GM19452 (cell line): ENCODE measurements around the gene TAPBPL.
"Not testable (repeated sequence)": the region's sequence is repeated elsewhere in the genome, so short reads cannot be mapped to it uniquely, and the experiment has no call there.

ENCODE experiments used
- ATAC-seq: cut with Tn5 transposase; IDR thresholded peaks from one replicate; pipeline ENCODE4 v1.9.1; 2021; ENCODE audit not compliant: unreplicated experiment

TAPBPL gene

DNA sequence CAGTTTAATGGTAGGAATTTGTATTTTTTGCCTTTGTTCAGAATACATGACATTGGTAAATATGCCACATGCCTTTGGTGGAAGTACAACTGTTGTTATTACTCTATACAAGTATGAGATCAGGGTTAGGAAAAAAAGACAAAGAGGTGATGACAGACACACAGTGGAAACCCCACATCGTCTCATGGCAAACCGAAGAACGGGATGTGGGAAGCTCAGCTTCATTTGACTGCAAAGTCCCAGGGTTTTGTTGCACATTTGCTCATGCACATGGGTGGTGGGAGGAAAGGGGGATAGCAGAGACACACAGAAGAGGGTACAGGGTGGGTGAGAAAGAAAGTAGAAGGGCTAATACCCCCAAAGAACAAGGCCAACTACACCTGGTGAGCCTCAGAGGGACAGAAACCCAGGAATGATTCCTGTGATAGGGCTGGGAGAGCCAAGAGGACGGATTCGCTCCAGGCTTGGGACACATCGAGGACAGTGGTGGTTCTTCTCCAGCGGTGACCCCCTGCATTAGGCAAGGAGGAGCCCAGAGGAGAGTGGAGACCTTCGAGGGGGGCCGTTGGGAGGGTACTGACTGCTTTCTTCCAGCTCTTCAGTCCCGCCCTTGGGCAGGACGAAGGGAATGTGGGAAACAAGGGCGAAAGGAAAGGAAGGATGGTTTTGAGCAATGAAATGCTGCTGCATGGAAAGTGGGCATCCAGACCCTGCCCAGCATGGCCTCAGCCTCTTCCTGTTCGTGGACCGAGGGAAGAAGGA lies 10.6 kb downstream of the TAPBPL start:
- ATAC-seq = no peak

DNA sequence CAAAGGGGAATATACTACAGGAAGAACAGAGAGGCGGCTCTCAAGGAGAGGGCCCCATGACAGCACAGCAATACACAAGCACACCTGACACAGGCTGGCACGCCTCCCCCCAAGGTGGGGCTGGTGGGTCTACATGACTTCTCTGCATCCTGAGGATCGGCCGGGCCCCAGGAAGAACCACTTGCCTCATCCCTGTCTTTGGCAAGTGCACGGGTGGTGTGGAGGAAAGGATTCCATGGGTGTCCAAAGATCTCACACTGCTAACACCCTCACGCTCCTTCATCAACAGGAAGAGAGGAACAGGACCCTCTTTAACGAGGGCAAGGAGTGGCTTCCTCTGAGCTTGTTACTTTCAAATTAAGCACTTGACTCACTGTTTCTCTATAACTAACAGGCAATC lies 11.4 kb downstream of the TAPBPL start:
- ATAC-seq = no peak

GRCh38 chr12:6463858-6464257 lies 12.0 kb downstream of the TAPBPL start:
- ATAC-seq = no peak

GRCh38 chr12:6464531-6464930 lies 12.7 kb downstream of the TAPBPL start:
- ATAC-seq = no peak

DNA sequence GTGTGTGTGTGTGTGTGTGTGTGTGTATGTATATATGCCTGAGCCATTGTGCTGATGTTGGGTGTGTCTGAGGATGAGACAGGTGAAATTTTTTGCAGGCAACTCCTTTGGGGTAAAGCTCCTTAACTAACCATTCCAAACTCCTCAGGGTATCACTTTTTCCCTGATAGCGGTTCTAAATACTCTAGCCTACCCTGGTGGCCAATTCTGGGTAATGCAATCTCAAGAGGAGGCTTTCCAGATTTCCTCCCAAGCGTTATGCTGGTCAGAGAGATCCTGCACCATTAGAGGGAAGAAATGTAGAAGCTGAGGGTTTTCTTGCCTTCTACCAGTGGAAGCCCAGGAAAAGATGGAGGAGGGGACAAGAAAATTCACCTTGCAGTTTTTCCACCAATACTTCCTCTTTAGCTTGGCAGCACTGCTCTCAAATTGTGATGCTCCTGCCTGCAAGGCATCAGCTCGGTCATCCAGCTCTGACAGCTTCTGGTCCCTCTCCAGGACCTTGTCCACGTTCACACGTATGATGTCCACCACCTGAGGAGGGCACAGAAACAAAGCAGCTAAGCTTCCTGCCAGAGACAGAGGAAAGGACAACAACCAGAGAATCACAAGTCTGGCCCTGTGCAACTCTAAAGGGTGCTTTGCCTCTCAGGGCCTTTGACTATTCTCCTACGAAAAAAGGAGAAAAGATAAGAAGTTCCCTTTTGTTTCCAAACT lies 13.8 kb downstream of the TAPBPL start:
- ATAC-seq = no peak

DNA sequence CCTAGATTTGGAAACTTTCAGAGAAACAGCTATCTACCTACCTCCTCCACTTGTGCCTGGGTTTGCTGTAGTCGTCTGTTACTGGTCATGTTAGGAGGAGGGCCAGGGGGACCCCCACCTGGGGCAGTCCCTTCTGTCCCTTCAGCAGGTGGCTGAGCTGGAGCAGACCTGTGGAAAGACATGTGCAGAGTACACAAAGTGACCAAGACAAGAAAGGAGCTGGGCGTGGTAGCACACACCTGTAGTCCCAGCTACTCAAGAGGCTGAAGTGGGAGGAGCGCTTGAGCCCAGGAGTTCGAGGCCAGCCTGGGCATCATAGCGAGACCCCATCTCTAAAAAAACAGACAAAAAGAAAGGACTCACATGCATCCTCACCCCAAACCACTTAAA lies 14.3 kb downstream of the TAPBPL start:
- no peak for ATAC-seq

DNA sequence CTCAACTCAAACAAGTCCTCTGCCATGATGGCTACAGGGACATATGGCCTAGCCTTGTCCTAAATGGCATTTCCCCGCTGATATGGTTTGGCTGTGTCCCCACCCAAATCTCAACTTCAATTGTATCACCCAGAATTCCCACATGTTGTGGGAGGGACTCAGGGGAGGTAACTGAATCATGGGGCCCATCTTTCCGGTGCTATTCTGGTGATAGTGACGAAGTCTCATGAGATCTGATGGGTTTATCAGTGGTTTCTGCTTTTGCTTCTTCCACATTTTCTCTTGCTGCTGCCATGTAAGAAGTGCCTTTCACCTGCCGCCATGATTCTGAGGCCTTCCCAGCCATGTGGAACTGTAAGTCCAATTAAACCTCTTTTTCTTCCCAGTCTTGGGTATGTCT lies 14.9 kb downstream of the TAPBPL start:
- not testable (repeated sequence) for ATAC-seq

GRCh38 chr12:6467571-6468282 lies 15.9 kb downstream of the TAPBPL start:
- ATAC-seq = not testable (repeated sequence)

DNA sequence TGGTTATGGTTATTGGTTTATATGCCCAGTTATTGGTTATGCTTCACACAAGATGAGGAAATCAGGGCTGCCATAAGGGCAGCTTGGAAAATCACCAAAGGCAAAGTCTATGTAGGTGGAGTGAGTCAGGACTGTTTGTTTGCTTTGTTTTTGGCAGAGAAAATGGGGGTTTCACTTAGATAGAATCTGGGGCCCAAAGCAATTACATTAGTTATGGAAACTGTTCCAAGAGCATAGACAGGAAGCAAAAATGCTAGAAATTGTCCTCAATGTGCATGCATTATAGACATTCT lies 16.4 kb downstream of the TAPBPL start:
- ATAC-seq = no peak

GRCh38 chr12:6469092-6469491 lies 17.2 kb downstream of the TAPBPL start:
- no peak for ATAC-seq

GRCh38 chr12:6469609-6470374 lies 17.9 kb downstream of the TAPBPL start:
- ATAC-seq = no peak

- ATAC-seq = peak; percentile 80
Measured at GRCh38 chr12:6470375-6471163, 18.7 kb downstream of the TAPBPL start, which contains the start of gene VAMP1. VAMP1 (minus strand) TSS chr12:6470677; CDS start chr12:6470531, 146 bp downstream.

DNA sequence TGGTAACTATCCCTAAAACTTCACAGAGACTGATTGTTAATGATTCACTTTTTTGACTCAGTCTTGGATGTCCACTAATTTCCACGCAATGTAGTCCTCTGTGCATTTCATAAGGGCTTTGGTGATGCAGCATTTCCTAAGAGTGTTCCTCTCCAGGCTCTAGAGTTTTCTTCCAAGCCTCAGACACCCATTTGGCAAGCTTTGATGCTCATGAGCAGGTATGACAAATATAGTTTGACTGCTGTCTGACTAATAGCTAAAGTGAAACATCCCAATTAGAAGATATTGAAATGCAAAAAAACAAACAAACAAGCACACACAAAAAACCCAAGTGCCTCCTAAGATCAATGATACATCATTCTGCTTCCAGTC lies 20.1 kb downstream of the TAPBPL start:
- ATAC-seq = no peak

DNA sequence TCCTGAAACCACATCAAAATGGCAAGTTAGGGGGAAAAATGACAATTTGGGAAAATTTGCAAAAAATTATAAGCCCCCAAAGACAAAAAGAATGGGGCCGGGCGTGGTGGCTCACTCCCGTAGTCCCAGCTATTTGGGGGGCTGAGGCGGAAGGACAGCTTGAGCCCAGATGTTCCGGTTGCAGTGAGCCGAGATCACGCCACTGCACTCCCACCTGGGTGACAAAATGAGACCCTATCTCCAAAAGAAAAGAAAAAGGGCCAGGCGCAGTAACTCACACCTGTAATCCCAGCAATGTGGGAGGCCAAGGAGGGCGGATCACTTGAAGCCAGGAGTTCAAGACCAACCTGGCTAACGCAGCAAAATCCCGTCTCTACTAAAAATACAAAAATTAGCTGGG lies 20.6 kb downstream of the TAPBPL start:
- ATAC-seq = no peak

DNA sequence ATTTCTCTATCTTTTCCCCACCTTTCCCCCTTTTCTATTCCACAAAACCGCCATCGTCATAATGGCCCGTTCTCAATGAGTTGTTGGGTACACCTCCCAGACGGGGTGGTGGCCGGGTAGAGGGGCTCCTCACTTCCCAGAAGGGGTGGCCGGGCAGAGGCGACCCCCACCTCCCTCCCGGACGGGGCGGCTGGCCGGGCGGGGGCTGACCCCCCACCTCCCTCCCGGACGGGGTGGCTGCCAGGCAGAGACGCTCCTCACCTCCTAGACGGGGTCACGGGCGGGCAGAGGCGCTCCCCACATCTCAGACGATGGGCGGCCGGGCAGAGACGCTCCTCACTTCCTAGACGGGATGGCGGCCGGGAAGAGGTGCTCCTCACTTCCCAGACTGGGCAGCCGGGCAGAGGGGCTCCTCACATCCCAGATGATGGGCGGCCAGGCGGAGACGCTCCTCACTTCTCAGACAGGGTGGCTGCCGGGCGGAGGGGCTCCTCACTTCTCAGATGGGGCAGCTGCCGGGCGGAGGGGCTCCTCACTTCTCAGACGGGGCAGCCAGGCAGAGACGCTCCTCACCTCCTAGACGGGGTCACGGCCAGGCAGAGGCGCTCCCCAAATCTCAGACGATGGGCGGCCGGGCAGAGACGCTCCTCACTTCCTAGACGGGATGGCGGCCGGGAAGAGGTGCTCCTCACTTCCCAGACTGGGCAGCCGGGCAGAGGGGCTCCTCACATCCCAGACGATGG lies 23.6 kb downstream of the TAPBPL start:
- not testable (repeated sequence) for ATAC-seq

DNA sequence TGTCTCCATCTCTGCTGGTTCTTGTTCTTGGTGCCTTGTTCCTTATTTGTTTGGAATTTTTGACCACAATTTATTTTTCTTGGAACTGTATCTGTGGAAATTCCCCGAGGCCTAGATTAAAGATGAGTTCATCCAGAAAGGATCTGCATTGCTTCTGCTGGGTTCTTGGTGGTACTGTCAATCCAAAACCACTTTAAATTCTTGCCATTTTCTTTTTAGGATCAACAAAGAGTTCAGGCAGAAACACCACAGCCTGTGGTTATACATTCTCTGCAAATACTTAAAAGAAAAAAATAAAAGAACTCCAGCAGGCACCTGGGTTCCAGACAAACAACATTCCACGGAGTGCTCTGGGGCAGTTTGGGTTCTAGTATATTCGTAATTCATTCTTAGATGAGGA lies 24.6 kb downstream of the TAPBPL start:
- ATAC-seq = no peak

- ATAC-seq = not testable (repeated sequence)
Measured at GRCh38 chr12:6477601-6478377, 25.9 kb downstream of the TAPBPL start.

- ATAC-seq = no peak
Measured at GRCh38 chr12:6478416-6478815, 26.6 kb downstream of the TAPBPL start.

DNA sequence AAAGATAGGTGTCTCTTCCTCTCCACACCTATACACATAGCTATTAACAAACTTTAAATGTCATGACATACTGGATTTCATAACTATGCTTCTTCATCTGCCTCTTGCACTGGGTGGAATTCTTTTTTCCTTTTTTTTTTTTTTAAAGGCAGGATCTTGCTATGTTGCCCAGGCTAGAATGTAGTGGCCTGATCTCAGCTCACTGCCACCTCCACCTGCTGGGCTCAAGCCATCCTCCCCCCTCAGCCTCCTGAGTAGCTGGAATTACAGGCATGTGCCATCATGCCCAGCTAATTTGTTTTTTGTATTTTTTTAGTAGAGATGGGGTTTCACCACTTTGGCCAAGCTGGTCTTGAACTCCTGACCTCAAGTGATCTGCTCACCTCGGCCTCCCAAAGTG lies 36.4 kb downstream of the TAPBPL start:
- no peak for ATAC-seq
